Uterus (tissue), 2 donors: ENCODE measurements around the gene BCAS4.

Source experiments
- POLR2A ChIP-seq, 2 donors: fragments of 450-650 bp; IDR thresholded peaks; one replicate each; pipeline ENCODE4 v1.6.1; 2016; ENCODE audit warnings: antibody characterized with exemption in 2 of 2, mild to moderate bottlenecking in 1 of 2, moderate library complexity in 1 of 2
- TF ChIP-seq, protein P1 (sequence below), 4 experiments: fragments of 200-600 bp in 2 of 4; fragments of 450-650 bp in 2 of 4; sonication (generic) in 2 of 4; IDR thresholded peaks; one replicate each; pipeline ENCODE4 v1.5.1; 2016 to 2019; ENCODE audit warnings: antibody characterized with exemption in 4 of 4, mild to moderate bottlenecking in 2 of 4, moderate library complexity in 1 of 4

GRCh38 chr20:50915424-50915823 is 120.6 kb downstream of the BCAS4 start:
- TF ChIP-seq, protein P1, sequence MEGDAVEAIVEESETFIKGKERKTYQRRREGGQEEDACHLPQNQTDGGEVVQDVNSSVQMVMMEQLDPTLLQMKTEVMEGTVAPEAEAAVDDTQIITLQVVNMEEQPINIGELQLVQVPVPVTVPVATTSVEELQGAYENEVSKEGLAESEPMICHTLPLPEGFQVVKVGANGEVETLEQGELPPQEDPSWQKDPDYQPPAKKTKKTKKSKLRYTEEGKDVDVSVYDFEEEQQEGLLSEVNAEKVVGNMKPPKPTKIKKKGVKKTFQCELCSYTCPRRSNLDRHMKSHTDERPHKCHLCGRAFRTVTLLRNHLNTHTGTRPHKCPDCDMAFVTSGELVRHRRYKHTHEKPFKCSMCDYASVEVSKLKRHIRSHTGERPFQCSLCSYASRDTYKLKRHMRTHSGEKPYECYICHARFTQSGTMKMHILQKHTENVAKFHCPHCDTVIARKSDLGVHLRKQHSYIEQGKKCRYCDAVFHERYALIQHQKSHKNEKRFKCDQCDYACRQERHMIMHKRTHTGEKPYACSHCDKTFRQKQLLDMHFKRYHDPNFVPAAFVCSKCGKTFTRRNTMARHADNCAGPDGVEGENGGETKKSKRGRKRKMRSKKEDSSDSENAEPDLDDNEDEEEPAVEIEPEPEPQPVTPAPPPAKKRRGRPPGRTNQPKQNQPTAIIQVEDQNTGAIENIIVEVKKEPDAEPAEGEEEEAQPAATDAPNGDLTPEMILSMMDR (IDR thresholded peaks at IDR 0.05), result no peak
- TF ChIP-seq POLR2A (IDR thresholded peaks at IDR 0.05), result no peak
